Non-pigmented ciliary epithelial cell (primary cell): ENCODE data around the gene G6PC3.
"Not testable (repeated sequence)": the region's sequence is repeated elsewhere in the genome, so short reads cannot be mapped to it uniquely, and the experiment has no call there.

Source experiments
- DNase-seq: peaks from one replicate; pipeline ENCODE4 v3.0.0-alpha.2; 2010; ENCODE audit warnings: low read depth

Gene G6PC3

DNA sequence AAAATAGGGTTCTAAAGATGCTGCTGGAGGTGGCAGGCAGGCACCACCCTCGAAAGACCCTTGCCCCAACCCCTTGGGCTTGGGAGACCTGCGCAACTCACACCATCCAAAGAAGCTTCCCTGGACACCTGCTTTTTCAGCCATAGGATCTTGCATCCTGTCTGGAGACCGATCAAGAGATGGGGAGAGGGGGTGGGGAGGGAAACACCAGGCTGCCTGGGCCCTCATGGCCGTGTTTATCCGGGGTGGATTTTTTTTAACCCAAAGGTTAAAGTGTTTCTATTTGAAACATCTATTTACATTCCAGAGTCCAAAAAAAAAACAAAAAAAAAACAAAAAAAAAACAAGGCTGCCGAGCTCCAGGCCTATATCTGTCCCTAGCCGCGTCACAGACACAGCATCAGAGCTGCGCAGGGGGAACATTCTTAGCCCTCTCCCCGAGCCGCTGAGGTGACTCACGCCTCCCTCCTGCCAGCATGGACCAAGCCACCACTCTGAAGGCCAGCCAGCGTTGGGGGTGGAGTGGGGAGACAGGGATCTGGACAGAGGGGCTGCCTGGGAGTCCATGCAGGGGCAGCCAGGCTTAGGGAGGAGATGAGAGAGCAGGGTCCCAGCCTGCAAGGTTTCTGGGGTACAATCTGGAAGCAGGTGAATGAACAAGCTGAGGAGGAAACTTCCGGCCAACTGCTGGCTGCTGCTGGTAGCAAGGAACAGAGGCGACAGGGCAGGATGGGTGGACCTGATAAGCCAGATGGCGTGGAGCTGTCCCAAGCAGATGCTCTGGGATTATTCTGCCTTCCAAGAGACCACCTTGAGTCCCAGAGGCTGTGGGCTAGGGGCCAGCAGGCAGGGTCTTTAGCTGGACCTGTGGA is 38.1 kb downstream of the G6PC3 start:
- peak; percentile 88 for DNase-seq

DNA sequence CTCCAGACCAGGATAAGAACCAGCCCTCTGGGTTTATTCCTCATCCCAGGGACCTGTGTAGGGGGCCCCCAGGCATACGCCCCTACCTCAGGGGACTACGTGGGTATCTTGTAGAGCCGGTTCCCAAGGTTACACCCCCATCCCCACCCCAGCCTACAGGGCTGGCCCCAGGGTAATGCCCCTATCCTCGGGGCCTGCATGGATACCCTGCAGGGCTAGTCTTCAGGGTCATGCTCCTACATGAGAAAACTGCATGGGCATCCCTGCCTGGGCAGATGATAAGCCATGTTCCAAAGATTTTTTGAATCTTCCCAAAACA is 38.7 kb downstream of the G6PC3 start:
- DNase-seq = no peak

DNA sequence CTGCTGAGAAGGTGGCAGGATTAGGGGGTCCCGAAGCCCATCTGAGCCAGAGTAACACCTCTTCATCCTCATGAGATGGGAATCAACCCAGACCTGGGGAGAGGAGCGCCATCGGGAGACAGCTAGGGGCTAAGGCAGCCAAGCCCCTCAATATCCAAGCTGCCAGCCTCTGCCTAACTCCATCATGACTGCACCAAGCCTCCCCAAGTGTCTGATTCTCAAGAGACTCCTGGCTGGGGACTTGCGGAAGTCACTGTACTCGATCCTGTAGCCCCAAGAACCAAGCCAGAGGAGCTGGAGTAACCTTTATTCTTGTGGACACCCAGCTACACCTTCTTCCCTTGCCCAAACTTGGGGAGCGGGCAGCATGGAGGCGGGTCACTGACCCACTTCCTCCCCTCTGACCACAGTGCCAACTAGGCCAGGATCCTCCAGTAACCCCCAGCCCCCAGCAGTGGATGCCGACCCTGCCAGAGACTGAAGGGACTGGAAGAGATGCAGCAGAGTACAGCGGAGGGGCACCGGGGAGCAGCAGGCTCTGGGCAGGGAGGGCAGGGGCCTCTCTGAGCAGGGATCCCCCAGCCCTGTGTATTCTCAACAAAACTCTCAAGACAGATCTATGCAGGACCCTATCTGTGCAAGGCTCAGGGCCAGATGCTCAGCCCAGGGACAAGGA is 39.6 kb downstream of the G6PC3 start:
- no peak for DNase-seq

DNA sequence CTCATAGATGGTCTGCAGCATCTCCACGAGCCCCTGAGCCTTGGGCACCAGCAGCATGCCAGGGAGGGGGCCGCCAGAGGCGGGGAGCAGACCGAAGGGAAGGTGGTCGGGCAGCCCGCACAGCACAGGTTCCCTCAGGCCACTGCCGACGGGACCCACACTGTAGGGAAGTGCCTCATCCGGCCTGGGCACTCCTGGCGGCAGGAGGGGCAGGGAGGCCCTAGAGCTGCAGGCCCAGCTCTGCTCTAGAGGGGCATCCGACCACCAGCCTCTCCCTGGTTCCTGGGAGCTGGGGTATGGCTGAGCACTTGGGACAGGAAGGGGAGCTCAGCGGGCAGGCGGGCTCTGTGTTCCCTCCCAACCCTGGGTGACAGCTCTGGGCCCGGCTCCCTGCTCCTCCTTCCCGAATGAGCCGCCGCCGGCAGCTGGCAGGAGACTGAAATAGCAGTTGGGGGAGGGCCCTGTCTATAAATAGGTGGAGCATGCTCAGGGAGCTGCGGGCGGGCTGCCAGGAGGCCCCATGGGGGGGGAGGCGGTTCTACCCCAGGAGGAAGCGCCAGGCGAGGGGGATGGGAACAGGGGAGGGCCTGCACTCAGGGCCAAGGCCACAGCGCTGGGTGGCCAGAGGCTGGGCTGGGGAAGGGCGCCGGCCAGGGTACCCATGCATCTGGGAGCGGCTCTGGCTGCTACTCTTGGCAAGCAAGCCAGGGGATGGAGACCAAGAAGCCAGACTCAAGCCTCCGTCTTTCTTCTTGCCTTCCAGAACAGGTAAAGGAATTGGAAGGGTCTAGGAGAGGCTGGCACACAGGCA is 40.5 kb downstream of the G6PC3 start:
- DNase-seq = no peak

DNA sequence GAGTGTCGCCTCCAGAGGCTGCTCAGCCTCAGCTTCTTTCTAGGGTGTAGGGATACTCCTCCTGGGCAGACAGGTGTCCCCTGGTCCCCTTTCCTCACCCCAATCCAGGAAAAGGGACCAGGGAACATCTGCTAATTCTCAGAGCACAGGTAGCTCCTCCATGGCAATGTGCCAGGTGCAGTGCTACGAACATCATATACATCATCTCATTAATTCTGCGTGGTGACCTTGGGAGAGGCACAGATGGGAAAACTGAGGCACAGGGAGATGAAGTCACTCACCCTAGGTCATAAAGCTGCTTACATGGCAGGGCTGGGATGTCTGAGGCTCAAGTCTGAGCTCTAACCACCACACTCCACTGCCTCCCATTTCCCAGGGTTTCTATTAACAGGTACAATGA is 41.2 kb downstream of the G6PC3 start:
- DNase-seq = no peak

DNA sequence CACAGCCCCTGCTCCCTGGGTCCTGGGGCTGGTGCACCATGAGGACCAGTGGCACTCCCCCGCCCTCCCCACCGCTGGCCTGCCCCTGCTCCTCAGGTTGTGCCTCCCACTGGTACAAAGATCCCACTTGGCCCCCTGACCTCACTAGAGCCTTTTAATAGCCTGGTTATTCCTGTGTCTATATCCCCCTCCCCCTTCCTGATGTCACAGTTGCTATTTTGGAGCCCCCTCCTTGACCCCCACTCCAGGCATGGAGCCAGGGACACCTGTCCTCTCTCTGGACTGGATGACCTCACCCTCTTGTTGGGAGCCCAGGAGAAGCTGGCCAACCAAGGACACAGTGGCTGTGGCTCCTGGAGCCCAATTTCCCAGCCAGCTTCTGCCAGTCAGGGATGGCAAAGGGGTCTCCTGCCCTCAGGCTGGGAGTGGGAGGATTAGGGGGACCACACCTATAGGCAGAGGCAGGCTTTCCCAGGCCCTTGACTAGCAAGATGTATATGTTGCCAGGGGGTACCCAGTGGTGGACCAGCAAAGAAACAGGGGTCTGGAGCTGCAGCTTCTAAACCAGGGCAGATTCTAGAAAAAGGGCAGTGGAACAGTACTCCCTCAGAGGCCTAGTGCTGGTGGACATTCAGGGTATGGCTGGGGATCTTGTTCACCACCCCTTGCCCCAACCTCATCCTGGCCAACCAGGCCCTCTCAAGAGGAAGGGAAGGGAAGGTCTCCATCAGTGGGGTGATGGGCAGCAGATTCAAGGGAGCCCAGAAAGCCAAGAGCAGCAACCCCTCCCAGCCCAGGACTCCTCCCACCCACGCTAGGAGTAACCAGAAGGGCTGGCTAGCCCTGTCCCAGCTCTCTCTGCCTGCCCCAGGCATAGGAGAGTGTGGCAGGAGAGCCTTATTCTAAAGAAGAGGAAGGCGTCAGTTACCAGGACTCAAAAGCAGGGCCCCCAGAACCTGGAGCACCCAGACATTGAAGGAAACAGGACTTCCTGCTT is 42.0 kb downstream of the G6PC3 start:
- no peak for DNase-seq

DNA sequence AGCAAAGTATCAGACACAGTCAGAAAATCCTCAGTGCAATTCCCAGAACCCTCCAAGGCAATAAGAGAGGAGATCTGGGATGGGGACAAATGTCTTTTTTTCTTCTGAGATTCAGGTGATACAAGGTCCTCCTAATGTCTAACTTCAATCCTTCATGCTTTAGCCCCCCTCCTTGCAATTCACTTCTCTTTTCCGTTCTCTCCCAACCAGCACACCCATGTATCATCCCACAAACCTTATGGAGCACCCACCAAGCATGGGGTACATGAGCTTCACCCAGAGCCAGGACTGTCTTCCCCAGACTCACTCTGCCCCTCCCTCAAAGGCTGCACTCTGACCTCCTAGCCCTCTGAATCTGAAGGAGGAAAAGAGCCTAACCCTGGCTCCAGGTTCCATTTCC is 42.8 kb downstream of the G6PC3 start:
- no peak for DNase-seq

DNA sequence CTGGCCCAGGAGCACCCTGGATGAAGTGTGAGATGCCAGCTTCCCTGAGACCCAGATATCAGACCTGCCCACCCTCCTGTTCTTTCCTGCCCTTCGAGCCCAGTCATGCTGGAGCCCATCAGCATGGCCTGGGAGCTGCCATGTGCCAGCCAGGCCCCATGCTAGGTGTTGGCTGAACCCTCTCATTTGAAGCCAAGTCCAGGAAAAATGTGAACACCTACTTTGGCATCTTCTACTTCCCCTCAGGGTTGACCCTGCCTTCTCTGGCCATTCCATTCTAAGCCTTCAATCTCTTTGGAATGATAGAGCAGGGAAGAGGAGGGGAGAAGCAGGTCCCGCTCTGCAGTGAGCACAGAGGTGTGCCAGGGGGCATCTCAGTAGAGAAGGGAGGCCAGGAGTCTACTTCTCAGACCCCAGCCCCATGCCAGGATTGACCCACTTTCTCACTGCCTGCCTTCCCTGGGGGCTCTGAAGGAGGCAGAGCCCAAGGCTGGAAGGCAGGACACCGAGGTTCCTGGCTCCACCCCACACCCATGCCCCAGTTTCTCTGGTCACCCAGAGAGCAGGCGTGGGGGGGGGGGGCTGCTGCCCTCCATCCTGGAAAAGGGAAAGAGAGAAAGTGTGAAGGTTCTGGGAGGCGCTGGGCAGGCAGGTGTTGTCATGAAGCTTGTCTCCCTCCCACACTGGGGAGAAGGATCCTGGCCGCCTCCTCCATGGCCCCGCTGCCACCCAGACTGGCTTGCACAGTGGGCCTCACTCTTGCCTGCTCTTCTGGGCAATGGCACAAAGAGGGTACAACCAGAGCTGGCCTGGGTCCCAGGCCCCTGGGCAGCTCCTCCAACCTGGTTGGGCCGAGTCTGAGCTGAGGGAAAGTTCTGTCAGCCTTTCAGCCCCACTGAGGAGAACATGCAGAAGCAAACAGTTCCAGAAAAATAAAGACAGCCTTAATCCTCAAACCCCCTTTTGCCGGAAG is 43.6 kb downstream of the G6PC3 start:
- no peak for DNase-seq

DNA sequence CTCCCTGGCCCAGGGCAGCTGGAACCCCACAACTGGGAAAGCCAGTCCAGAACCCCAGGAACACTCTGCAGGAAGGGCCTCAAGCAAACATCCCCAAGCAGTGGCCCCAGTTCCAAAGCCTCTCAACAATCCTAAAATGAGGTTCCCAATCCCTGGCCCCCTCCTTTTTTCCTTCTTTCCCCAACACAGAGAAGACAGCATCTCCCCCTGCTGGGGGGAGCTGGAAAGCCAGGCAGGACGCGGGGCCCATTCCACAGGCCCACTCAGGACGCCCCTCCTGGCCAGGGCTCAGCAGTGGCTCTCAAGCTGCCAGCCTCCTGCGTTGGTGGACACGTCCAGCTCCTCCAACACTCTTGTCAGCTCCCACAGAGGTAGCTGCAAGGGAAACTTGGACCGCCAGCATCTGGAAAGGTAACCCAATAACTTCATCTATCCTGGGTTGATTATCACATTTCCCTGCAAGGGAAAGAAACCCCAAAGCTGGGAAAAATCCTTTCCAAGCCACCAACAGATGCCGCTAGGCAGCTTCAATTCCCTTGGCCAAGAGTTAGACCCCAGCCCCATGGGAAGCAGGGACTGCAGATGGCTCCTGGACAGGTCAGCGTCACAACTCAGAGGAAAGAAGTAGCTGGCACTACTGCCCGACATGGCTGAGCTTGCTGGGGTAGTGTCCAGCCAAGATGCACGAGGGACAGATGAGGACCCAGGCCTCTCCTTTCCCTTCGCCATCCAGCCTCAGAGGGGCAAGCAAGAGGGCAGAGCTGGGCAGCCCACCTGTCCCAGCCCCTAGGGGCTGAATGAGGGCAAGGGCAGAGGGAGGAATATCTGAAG is 45.3 kb downstream of the G6PC3 start:
- DNase-seq = no peak

DNA sequence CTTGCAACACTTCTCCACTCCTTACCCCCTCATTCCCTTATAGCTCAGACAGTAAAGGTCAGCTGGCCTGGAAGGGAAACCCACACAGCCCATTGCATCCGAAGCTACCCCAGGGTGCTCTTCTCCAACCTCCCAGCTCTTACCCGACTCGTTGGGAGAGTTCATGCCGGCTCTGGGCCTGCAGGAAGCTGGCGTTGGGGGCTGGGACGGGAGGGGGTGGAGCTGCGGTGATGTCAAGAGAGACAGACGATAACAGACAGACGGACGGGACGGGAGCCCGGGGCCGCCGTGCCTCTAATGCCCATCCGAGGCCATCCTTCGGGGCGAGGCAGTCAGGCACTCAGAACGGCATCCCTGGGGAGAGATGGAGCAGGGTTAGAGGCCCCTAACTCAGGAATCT is 46.8 kb downstream of the G6PC3 start:
- no peak for DNase-seq

DNA sequence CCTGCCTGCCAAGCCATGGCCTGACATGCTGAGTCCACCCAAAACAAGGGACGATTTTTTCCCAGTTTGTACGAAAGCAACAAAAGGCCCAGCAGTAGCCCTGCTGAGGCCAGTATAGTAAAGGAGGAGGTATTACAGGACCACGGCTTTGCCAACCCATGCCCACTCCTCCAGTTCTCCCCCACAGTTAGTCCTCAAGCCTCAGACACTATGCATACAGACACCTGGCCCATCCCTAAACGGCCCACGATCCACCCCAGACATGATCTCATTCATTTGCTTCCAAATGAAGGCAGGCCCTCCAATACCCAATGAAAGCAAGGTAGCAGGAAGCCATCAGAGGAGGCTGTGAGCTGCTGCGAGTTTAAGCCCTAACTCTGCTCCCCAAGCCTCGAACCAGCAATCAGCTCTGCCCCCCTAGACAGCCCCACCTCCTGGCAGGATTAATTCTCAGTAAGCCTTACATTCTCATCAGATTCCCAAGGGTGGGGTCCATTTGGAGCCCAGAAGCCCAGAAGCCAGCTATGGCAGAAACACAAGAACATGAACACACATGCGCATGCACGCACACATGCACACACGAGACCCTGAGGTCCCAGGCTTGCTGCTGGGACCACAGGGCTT is 48.0 kb downstream of the G6PC3 start:
- no peak for DNase-seq

DNA sequence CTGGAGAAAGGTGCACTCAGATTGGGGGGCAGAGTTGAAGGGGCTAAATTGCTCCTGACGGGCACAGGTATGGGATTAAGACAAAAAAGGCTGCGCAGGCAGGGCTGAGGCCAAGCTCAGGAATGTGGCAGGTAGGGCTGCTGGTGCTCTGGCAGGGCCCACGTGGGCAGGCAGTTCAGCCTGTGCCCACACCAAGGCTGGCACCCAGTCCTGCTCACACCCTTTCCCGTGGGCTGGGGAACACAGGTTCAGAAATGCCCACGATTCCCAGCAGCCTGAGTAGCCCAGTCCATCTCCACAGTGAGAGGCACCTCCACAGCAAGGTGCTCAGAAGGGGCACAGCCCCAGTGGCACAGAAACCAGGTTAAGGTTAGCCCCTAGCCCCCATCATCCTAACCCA is 48.5 kb downstream of the G6PC3 start:
- DNase-seq = no peak

DNA sequence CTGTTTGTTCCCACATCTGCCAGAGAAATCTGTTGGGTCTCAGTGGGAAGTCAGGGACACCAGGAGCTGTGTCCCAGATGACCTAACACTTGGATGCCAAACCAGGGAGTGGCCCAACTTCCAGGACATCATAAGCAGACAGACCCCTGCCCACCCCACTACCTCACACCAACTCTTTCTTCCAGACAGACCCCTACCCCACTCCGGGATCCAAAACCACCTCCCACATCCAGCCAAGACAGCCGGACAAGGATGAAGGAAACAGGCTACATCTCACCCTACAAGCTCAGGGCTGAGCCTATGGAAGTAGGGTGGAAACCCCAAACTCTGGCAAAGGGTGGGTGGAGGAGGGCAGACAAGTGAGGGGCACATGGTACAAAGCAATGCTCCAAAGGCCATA is 49.3 kb downstream of the G6PC3 start:
- no peak for DNase-seq

DNA sequence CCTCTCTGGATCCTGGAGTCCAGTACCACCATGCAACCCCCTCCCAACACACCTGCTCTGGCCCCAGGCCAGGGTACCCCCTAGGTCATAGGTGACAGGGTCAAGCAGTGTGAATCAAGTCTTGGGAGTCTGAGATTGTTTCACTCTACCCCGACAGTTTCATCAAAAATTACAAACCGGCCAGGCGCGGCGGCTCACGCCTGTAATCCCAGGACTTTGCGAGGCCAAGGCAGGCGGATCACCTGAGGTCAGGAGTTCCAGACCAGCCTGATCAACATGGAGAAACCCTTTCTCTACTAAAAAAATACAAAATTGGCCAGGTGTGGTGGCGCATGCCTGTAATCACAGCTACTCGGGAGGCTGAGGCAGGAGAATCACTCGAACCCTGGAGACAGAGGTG is 49.7 kb downstream of the G6PC3 start:
- not testable (repeated sequence) for DNase-seq

DNA sequence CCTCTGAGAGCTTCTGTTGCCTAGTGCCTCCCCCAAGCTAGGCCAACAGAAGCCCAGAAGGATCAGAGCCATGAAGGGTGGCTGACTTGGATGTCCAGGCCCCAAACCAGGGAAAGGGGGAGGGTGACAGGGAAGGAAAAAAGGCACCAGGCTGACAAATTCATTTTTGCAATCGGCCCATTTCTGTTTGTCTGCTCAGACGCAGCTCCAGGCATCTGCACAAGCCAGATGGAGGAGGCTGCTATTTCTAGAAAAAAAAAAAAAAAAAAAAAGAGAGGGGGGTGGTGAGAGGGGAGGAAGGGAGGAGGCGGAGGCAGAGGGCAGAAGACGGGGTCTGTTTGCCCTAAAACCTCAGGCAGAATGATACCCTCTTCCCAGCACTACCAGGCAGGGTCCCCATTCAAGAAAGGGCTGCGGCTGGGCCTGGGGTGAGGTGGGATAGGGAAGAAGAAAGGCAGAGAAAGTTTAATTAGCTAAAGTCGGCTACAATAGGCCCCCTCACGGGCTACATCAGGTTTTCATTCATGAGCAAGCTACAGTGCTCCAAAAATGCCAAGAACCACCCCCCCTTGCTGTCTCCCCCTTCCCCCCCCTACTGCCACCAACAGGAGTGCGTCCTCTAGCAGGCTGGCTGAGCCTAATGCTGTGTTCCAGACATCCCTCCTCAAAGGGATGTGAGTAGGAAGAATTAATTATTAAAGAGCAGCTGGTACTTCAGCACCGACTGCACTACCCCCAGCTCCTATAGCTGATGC is 50.5 kb downstream of the G6PC3 start:
- no peak for DNase-seq

DNA sequence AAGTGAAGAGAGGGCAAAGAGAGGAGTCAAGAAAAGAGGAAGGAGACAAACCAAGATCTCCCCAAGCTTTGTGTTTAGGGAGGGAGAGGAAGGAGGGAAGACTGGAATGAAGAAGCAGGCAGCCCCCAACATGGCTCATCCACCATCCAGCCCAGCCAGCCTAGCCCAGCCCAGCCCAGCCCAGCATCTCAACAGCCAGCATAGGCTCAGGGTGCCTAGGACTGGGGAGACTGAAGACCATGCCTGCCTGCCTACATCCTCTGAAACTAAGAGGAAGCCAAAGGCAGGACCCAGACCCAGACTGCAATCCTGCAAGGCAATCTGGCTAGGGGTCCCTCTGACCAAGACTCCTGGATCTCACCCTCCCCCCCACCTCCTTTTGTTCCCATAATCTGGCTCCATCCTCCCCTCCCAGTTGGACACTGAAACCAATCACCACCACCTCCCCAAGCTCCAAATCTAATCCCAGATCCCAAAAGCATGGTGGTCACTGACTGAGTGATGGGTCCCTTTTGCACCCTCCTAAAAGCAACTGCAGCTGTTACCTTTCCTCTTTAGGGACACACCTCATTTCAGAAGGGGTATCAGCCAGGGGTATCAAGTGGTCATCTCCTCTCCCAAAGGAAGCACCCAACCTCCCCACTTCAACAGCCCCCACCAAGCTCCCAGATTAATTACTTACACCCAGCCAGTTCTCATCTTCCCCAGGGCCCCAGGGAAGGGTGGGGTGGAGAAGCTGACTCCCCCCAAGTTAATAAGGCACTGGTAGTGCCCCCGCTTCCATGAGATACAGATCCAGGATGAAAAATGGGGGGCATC is 51.7 kb downstream of the G6PC3 start:
- DNase-seq = no peak

DNA sequence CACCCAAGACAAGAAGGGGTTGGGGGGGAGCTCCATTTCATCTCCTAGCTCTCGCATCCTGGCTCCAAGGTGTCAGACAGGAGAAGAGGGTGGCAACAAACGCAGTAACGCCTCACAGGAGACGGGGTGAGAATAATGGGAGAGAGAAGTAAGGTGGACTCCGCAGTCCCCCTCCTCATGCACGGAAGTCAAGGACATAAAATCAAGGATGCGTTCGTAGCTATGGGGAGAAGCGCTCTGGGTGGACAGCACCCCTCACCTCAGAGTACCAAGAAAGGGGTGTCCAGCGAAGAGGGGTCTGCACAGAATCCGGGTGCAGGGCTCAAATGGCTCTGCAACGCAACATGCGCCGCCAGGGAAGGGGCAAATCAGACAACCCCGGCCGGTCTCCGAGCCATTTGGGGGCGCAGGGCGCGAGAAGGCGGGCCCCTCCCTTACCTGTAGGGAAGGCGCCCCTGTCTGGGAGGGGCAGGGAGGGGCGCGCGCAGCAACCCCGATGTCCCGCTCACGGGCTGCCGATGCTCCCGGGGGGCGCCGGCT is 52.4 kb downstream of the G6PC3 start:
- no peak for DNase-seq
